GM12801 (cell line): ENCODE measurements around the gene LAMC2.

Experiments used
- CTCF ChIP-seq: IDR thresholded peaks from one replicate; pipeline ENCODE4 v1.5.1; 2011; ENCODE audit warnings: control low read depth; ENCODE audit not compliant: insufficient read length; ENCODE audit errors: extremely low read depth

Gene LAMC2

GRCh38 chr1:183191833-183192232, 5.8 kb downstream of the LAMC2 start:
- TF ChIP-seq CTCF, result no peak

- no peak for TF ChIP-seq CTCF
Observed at GRCh38 chr1:183193963-183194525, 8.0 kb downstream of the LAMC2 start.

- no peak for TF ChIP-seq CTCF
Observed at GRCh38 chr1:183194527-183195141, 8.6 kb downstream of the LAMC2 start.

GRCh38 chr1:183195142-183195574, 9.1 kb downstream of the LAMC2 start:
- TF ChIP-seq CTCF, result no peak

GRCh38 chr1:183197762-183198161, 11.7 kb downstream of the LAMC2 start:
- no peak for TF ChIP-seq CTCF

GRCh38 chr1:183198463-183198862, 12.4 kb downstream of the LAMC2 start:
- no peak for TF ChIP-seq CTCF

- no peak for TF ChIP-seq CTCF
Observed at GRCh38 chr1:183199304-183199703, 13.2 kb downstream of the LAMC2 start.
